ENCODE data around the gene DAB2IP.

GRCh38 chr9:121771418-121771817 is 120.0 kb downstream of the DAB2IP start:
- TF ChIP-seq CTCF (IDR thresholded peaks at IDR 0.05; ENCODE audit: insufficient read depth, low read length, poor library complexity, severe bottlenecking) (no peak), EZH2phosphoT487 (conservative IDR thresholded peaks at IDR 0.05; ENCODE audit: low read length) (no peak)
